DND-41 (cell line): ENCODE data around the gene CDC42EP1.

ENCODE experiments used
- ATAC-seq: fragments of 200-7000 bp; cut with Tn5 transposase; 3 replicates; pipeline ENCODE4 v1.9.1; 2021; ENCODE audit warnings: low read depth; ENCODE audit not compliant: insufficient read depth
- DNase-seq: peaks from one replicate; pipeline ENCODE4 v3.0.0-alpha.2; 2020
- H2AFZ ChIP-seq: 2 replicates; pipeline ENCODE4 v1.6.0; 2012; ENCODE audit warnings: low read depth, low read length
- H3K27ac ChIP-seq: 2 replicates; pipeline ENCODE4 v1.5.1; 2012; ENCODE audit warnings: low read length, inconsistent platforms
- H3K27me3 ChIP-seq: fragments of 200-600 bp; sonication (generic); 2 replicates; pipeline ENCODE4 v1.6.0; 2012; ENCODE audit warnings: low read length, mild to moderate bottlenecking, inconsistent platforms; ENCODE audit not compliant: insufficient read depth, poor library complexity
- H3K36me3 ChIP-seq: 2 replicates; pipeline ENCODE4 v1.5.1; 2012; ENCODE audit warnings: low read length, inconsistent platforms; ENCODE audit not compliant: insufficient read depth
- H3K4me1 ChIP-seq: 2 replicates; pipeline ENCODE4 v1.5.1; 2012; ENCODE audit warnings: mild to moderate bottlenecking, low read length; ENCODE audit not compliant: insufficient read depth
- H3K4me2 ChIP-seq: 2 replicates; pipeline ENCODE4 v1.6.0; 2012; ENCODE audit warnings: mild to moderate bottlenecking, moderate library complexity, low read length, inconsistent platforms; ENCODE audit not compliant: insufficient read depth
- H3K4me3 ChIP-seq, 2 experiments: fragments of 200-600 bp in 1 of 2; shearing (Covaris generic) in 1 of 2; 2 replicates each; pipeline ENCODE4 v1.5.1; 2012 to 2016; ENCODE audit warnings: inconsistent platforms in 2 of 2, low read length in 2 of 2, mild to moderate bottlenecking in 2 of 2, low read depth in 1 of 2, moderate library complexity in 1 of 2
- H3K79me2 ChIP-seq: 2 replicates; pipeline ENCODE4 v1.6.0; 2012; ENCODE audit warnings: low read length, inconsistent platforms; ENCODE audit not compliant: insufficient read depth
- H3K9ac ChIP-seq: 2 replicates; pipeline ENCODE4 v1.6.0; 2012; ENCODE audit warnings: low read depth, mild to moderate bottlenecking, inconsistent platforms, low read length, moderate library complexity
- H3K9me3 ChIP-seq: 2 replicates; pipeline ENCODE4 v1.5.1; 2012; ENCODE audit warnings: low read length, moderate library complexity, mild to moderate bottlenecking, inconsistent platforms; ENCODE audit not compliant: insufficient read depth, severe bottlenecking
- H4K20me1 ChIP-seq: 2 replicates; pipeline ENCODE4 v1.6.0; 2012; ENCODE audit warnings: low read length; ENCODE audit not compliant: insufficient read depth
- EZH2 ChIP-seq: IDR thresholded peaks from 3 replicates; pipeline ENCODE4 v1.6.1; 2012; ENCODE audit warnings: borderline replicate concordance, low read depth, mild to moderate bottlenecking, moderate library complexity, low read length, inconsistent platforms; ENCODE audit not compliant: severe bottlenecking
- TF ChIP-seq, protein P1 (sequence below): IDR thresholded peaks from 2 replicates; pipeline ENCODE4 v1.5.1; 2012; ENCODE audit warnings: borderline replicate concordance, low read length, moderate library complexity, mild to moderate bottlenecking; ENCODE audit not compliant: poor library complexity, severe bottlenecking; ENCODE audit errors: extremely low read depth

The CDC42EP1 gene

GRCh38 chr22:37529652-37530345, 30.5 kb upstream of the CDC42EP1 start:
- H3K9ac ChIP-seq: no peak overlapping the region
- no peak overlapping the region for H3K27ac ChIP-seq
- H4K20me1 ChIP-seq: no peaks in the 10 kb centered on the region
- peaks cover 3% of the 10 kb centered on the region for H3K27me3 ChIP-seq
- no peaks in the 10 kb centered on the region for H3K9me3 ChIP-seq
- no peaks in the 10 kb centered on the region for H3K79me2 ChIP-seq
- H3K36me3 ChIP-seq: no peaks in the 10 kb centered on the region
- no peak overlapping the region for H2AFZ ChIP-seq
- DNase-seq (no peak), ATAC-seq (no peak)
- no peak overlapping the region for H3K4me2 ChIP-seq
- no peak overlapping the region for H3K4me3 ChIP-seq
- TF ChIP-seq, protein P1, sequence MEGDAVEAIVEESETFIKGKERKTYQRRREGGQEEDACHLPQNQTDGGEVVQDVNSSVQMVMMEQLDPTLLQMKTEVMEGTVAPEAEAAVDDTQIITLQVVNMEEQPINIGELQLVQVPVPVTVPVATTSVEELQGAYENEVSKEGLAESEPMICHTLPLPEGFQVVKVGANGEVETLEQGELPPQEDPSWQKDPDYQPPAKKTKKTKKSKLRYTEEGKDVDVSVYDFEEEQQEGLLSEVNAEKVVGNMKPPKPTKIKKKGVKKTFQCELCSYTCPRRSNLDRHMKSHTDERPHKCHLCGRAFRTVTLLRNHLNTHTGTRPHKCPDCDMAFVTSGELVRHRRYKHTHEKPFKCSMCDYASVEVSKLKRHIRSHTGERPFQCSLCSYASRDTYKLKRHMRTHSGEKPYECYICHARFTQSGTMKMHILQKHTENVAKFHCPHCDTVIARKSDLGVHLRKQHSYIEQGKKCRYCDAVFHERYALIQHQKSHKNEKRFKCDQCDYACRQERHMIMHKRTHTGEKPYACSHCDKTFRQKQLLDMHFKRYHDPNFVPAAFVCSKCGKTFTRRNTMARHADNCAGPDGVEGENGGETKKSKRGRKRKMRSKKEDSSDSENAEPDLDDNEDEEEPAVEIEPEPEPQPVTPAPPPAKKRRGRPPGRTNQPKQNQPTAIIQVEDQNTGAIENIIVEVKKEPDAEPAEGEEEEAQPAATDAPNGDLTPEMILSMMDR: no peak
- no peak for TF ChIP-seq EZH2
- H3K4me1 ChIP-seq: no peaks in the 10 kb centered on the region

- H3K27ac ChIP-seq: no peak overlapping the region
- H3K4me3 ChIP-seq: no peak overlapping the region
- DNase-seq: no peak
Observed at GRCh38 chr22:37533995-37534394, 26.3 kb upstream of the CDC42EP1 start.

DNA sequence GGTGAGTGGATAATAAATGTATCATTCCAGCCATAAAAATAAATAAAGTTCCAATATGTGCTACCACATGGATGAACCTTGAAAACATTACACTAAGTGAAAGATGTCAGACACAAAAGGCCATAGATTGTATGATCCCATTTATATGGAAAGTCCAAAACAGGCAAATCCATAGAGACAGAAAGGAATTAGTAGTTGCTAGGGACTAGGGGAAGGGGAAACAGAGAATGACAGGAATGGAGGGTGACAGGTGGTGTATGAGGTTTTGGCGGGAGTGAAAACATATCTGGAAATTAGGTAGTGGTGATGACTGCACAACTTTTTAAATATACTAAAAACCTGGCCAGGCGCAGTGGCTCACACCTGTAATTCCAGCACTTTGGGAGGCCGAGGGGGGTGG, 25.8 kb upstream of the CDC42EP1 start:
- peaks cover 3% of the 10 kb centered on the region; the same call in 1 of the 2 replicates for H3K4me1 ChIP-seq
- no peaks in the 10 kb centered on the region for H3K79me2 ChIP-seq
- no peaks in the 10 kb centered on the region for H3K9me3 ChIP-seq
- DNase-seq: no peak
- peaks cover 3% of the 10 kb centered on the region for H3K27me3 ChIP-seq
- no peaks in the 10 kb centered on the region for H3K36me3 ChIP-seq
- TF ChIP-seq, protein P1: no peak
- no peak for TF ChIP-seq EZH2
- H3K9ac ChIP-seq: no peak overlapping the region
- no peak overlapping the region for H3K4me3 ChIP-seq
- no peak overlapping the region for H3K27ac ChIP-seq
- no peak overlapping the region for H3K4me2 ChIP-seq
- H4K20me1 ChIP-seq: no peaks in the 10 kb centered on the region
- ATAC-seq: no peak
- H2AFZ ChIP-seq: no peak overlapping the region

More at GRCh38 chr22:37533995-37534394, 26.3 kb upstream of the CDC42EP1 start:
- Histone ChIP-seq H2AFZ (no peak overlapping the region), H3K79me2 (no peaks in the 10 kb centered on the region), H3K4me2 (no peak overlapping the region), H3K9ac (no peak overlapping the region), H3K4me1 (peaks cover 2% of the 10 kb centered on the region; the same call in 1 of the 2 replicates), H3K27me3 (peaks cover 3% of the 10 kb centered on the region), H3K36me3 (no peaks in the 10 kb centered on the region), H3K9me3 (no peaks in the 10 kb centered on the region), H4K20me1 (no peaks in the 10 kb centered on the region)
- ATAC-seq: no peak
- TF ChIP-seq, protein P1: no peak
- no peak for TF ChIP-seq EZH2
